A673 (cell line): ENCODE data around the gene IFNGR2. TPM values are rescaled to one million over a fixed set of nuclear protein-coding genes. Genes with fewer than 3 reads are reported as not detected.

Experiments used
- BruUV-seq: library from RNA; stranded (reverse); fragments of 400-500 nt; replicated peaks from 2 replicates; lab custom pipeline; 2021; lab: Mats Ljungman, UMichigan
- CTCF ChIA-PET: fragments of 300-600 bp; sonication (Branson Sonifier 250); formaldehyde crosslinking; loops from one replicate; lab custom pipeline; 2022; ENCODE audit warnings: antibody characterized with exemption; lab: Charles Lee
- POLR2A ChIA-PET: fragments of 300-600 bp; sonication (Branson Sonifier 250); formaldehyde crosslinking; loops from one replicate; lab custom pipeline; 2022; ENCODE audit warnings: antibody characterized with exemption; ENCODE audit not compliant: low non-redundant PET; lab: Charles Lee
- DNase-seq: peaks from one replicate; pipeline ENCODE4 v3.0.0-alpha.2; 2015; ENCODE audit warnings: low spot score
- H3K27ac ChIP-seq: fragments of 200-600 bp; sonication (generic); 2 replicates; pipeline ENCODE4 v1.5.1; 2016; ENCODE audit warnings: mixed run types, low read depth, mild to moderate bottlenecking, mixed read lengths, antibody characterized with exemption, low read length; ENCODE audit not compliant: poor library complexity, severe bottlenecking
- H3K27me3 ChIP-seq: fragments of 200-600 bp; sonication (generic); replicated peaks from 2 replicates; pipeline ENCODE4 v1.6.1; 2017; ENCODE audit warnings: mixed run types, low read depth, mild to moderate bottlenecking, mixed read lengths, antibody characterized with exemption, low read length; ENCODE audit not compliant: insufficient read depth, poor library complexity
- H3K36me3 ChIP-seq: fragments of 200-600 bp; sonication (generic); 2 replicates; pipeline ENCODE4 v1.6.1; 2016; ENCODE audit warnings: mixed run types, mild to moderate bottlenecking, mixed read lengths, antibody characterized with exemption, low read length; ENCODE audit not compliant: insufficient read depth, poor library complexity, severe bottlenecking
- H3K4me1 ChIP-seq: fragments of 200-600 bp; sonication (generic); 2 replicates; pipeline ENCODE4 v1.6.1; 2017; ENCODE audit warnings: mixed run types, mild to moderate bottlenecking, mixed read lengths, antibody characterized with exemption, low read length; ENCODE audit not compliant: insufficient read depth, poor library complexity, severe bottlenecking
- H3K4me3 ChIP-seq: fragments of 200-600 bp; sonication (generic); 2 replicates; pipeline ENCODE4 v1.5.1; 2016; ENCODE audit warnings: low read depth, mixed run types, mild to moderate bottlenecking, mixed read lengths, low read length; ENCODE audit not compliant: poor library complexity, severe bottlenecking
- H3K9me3 ChIP-seq: fragments of 200-600 bp; sonication (generic); 2 replicates; pipeline ENCODE4 v1.6.1; 2016; ENCODE audit warnings: mixed run types, low read depth, mild to moderate bottlenecking, mixed read lengths, antibody characterized with exemption, low read length; ENCODE audit not compliant: poor library complexity, severe bottlenecking
- CTCF ChIP-seq: fragments of 300-800, 200-600 bp; sonication (generic); conservative IDR thresholded peaks from 2 replicates; pipeline ENCODE4 v1.5.1; 2017; ENCODE audit warnings: low read depth, mild to moderate bottlenecking, antibody characterized with exemption, low read length, moderate library complexity, mixed read lengths
- EZH2 ChIP-seq: fragments of 200-600 bp; sonication (generic); IDR thresholded peaks from 2 replicates; pipeline ENCODE4 v1.6.1; 2017; ENCODE audit warnings: borderline replicate concordance, low read depth, mild to moderate bottlenecking, mixed read lengths, antibody characterized with exemption, low read length; ENCODE audit not compliant: poor library complexity, severe bottlenecking
- intact Hi-C: fragments of 100-400 bp; cut with micrococcal nuclease; formaldehyde crosslinking; loops from one replicate; pipeline ENCODE4 v1.10.0; 2022; ENCODE audit not compliant: unreplicated experiment
- total RNA-seq: library from RNA; stranded (reverse); gene quantifications from 2 replicates; pipeline ENCODE4 v1.2.3, GENCODE V29; 2021

Gene IFNGR2
- total RNA-seq, 1 experiment from 2014 or later = 48.9 TPM

GRCh38 chr21:33421713-33422393 lies 18.6 kb downstream of the IFNGR2 start:
- H3K9me3 ChIP-seq = no peaks in the 10 kb centered on the region
- TF ChIP-seq EZH2 = no peak
- no TSS peak for BruUV-seq
- DNase-seq = no peak
- no peak overlapping the region for H3K27ac ChIP-seq
- peaks cover 32% of the 10 kb centered on the region for H3K36me3 ChIP-seq
- intact Hi-C loops = no loop called here
- H3K27me3 ChIP-seq = no peaks in the 10 kb centered on the region
- ChIA-PET CTCF (no interaction called here), POLR2A (no interaction called here)
- H3K4me3 ChIP-seq = no peak overlapping the region
- H3K4me1 ChIP-seq = no peaks in the 10 kb centered on the region

DNA sequence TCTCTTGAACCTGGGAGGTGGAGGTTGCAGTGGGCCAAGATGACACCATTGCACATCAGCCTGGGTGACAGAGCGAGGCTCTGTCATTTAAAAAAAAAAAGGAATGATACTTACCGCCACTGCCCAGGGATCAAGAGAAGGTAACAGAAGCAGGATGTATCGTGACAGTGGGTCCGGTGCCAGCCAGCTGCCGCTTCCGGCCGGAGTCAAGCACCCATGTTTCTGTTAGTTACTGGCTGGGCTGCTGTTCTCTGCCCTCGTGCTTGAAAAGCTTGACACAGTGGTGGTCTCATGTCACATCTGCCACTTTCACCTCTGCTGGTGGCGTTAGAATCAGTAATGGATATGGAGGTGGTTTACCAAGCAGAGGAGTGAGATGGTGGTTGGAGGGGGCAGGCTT lies 21.0 kb downstream of the IFNGR2 start:
- BruUV-seq = no TSS peak
- intact Hi-C loops = no loop called here
- POLR2A ChIA-PET = no interaction called here
- TF ChIP-seq EZH2 (no peak), CTCF (no peak)
- Histone ChIP-seq H3K4me1 (no peaks in the 10 kb centered on the region), H3K27ac (no peak overlapping the region), H3K9me3 (no peaks in the 10 kb centered on the region), H3K27me3 (no peaks in the 10 kb centered on the region), H3K4me3 (no peak overlapping the region), H3K36me3 (peaks cover 37% of the 10 kb centered on the region)
- CTCF ChIA-PET = no interaction called here
- no peak for DNase-seq

- no peak for DNase-seq
- ChIA-PET CTCF (no interaction called here), POLR2A (no interaction called here)
- H3K27ac ChIP-seq = no peak overlapping the region
- peaks cover 39% of the 10 kb centered on the region for H3K36me3 ChIP-seq
- no peaks in the 10 kb centered on the region for H3K4me1 ChIP-seq
- no peaks in the 10 kb centered on the region for H3K27me3 ChIP-seq
- H3K9me3 ChIP-seq = no peaks in the 10 kb centered on the region
- TF ChIP-seq CTCF (no peak), EZH2 (no peak)
- BruUV-seq = no TSS peak
- no peak overlapping the region for H3K4me3 ChIP-seq
- intact Hi-C loops = no loop called here
Observed at GRCh38 chr21:33425825-33426224, 22.6 kb downstream of the IFNGR2 start.

GRCh38 chr21:33427051-33427450 lies 23.8 kb downstream of the IFNGR2 start:
- Histone ChIP-seq H3K36me3 (peaks cover 33% of the 10 kb centered on the region), H3K4me1 (no peaks in the 10 kb centered on the region), H3K27me3 (no peaks in the 10 kb centered on the region), H3K27ac (no peak overlapping the region), H3K4me3 (no peak overlapping the region), H3K9me3 (no peaks in the 10 kb centered on the region)
- DNase-seq = no peak
- intact Hi-C loops = no loop called here
- TF ChIP-seq EZH2 (no peak), CTCF (no peak)
- ChIA-PET CTCF (no interaction called here), POLR2A (no interaction called here)
- no TSS peak for BruUV-seq
